Measurements from ENCODE around the gene MAP2K5. TPM values are rescaled to one million over a fixed set of nuclear protein-coding genes. Genes with fewer than 3 reads are reported as not detected.

The MAP2K5 gene
- total RNA-seq, 1 experiment from 2014 or later, result 15.0 TPM

DNA sequence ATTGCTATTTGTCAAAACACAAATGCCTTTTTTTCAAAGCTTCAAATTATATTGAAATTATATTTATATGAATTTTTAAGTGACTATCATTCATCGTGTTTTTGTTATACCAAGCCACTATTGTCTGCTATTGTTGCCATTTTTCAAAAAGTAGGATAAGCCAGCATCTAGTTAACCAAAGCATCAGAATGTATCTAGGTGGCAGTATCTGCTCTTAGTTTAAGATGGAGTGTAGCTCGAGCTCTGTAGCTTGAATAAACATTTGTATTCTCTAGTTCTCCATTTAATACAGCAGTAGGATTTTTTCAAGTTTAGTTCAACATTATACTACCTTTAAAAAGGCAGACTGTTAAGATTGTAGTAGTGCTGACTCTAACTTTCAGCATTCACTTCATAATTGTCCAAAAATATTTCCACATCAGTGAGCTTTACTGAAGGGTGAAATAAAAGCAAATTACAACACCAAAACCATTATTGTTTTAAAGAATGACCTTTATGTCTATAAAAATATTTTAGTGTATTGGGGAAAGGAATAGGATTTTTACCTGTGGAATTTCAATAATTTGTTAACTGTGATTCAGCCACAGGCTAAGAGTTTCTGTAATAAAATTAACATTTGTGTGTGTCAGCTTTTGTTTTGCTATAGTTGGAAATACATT is 41.2 kb upstream of the MAP2K5 start:
- Histone ChIP-seq H3K9me3 (ENCODE audit: control insufficient read depth, low read depth, low read length) (no peaks in the 10 kb centered on the region), H3K4me2 (ENCODE audit: insufficient read depth, insufficient read length, low read length) (no peak overlapping the region), H2AK5ac (ENCODE audit: insufficient read length, low read length) (no peak overlapping the region), H4K91ac (ENCODE audit: insufficient read length, low read depth, low read length) (no peak overlapping the region), H3K9ac (ENCODE audit: extremely low read depth, insufficient read length, low read length) (no peak overlapping the region), H2BK12ac (ENCODE audit: insufficient read length, low read depth, low read length) (no peak overlapping the region), H4K5ac (ENCODE audit: insufficient read length, low read depth, low read length) (no peak overlapping the region), H3K14ac (ENCODE audit: insufficient read depth, low read length) (no peak overlapping the region), H3K27me3 (ENCODE audit: insufficient read depth, low read length) (no peaks in the 10 kb centered on the region), H3K79me2 (ENCODE audit: insufficient read depth, low read length) (no peaks in the 10 kb centered on the region), H3K27ac (ENCODE audit: insufficient read length, low read depth, low read length) (no peak overlapping the region), H4K8ac (replicated peaks; ENCODE audit: insufficient read length, low read depth, low read length) (no peak overlapping the region), H2BK5ac (ENCODE audit: insufficient read length, low read length) (no peak overlapping the region), H2BK15ac (ENCODE audit: low read depth, low read length) (no peak overlapping the region), H3K23ac (ENCODE audit: insufficient read length, low read depth, low read length) (no peak overlapping the region), H3T11ph (ENCODE audit: low read length) (no peak overlapping the region), H3K79me1 (ENCODE audit: insufficient read depth, low read depth, low read length, poor library complexity, severe bottlenecking) (no peaks in the 10 kb centered on the region), H2BK120ac (ENCODE audit: low read depth, low read length, poor library complexity, severe bottlenecking) (no peak overlapping the region), H3K23me2 (ENCODE audit: insufficient read length, low read depth, low read length, poor library complexity, severe bottlenecking) (no peaks in the 10 kb centered on the region), H3K4ac (ENCODE audit: low read depth, low read length) (no peak overlapping the region), H2AFZ (ENCODE audit: low read length) (no peak overlapping the region), H2BK20ac (ENCODE audit: low read depth, low read length, poor library complexity, severe bottlenecking) (no peak overlapping the region), H3K18ac (ENCODE audit: insufficient read length, low read depth, low read length) (no peak overlapping the region), H3K4me1 (ENCODE audit: insufficient read depth, low read length) (peaks cover 6% of the 10 kb centered on the region), H4K20me1 (ENCODE audit: control insufficient read depth, insufficient read depth, insufficient read length) (no peaks in the 10 kb centered on the region), H3K56ac (ENCODE audit: insufficient read length, low read depth, low read length) (no peak overlapping the region)
- Mint-ChIP-seq H3K4me3 (no peak overlapping the region), H3K27ac (no peak overlapping the region), H3K36me3 (ENCODE audit: insufficient read depth in 1 of 3, low read depth in 3 of 3) (no peaks in the 10 kb centered on the region), H3K4me1 (peaks cover 11 to 16% of the 10 kb centered on the region in 2 experiments), H3K27me3 (ENCODE audit: low read depth) (no peaks in the 10 kb centered on the region; the same call in 1 of the 2 replicates), H3K9me3 (no peaks in the 10 kb centered on the region)
- no CpG with 5 or more reads among the region's 2 CpGs for WGBS (ENCODE audit: extremely low coverage, insufficient read length, low lambda C conversion rate)
- no peak for DNase-seq
- peak; percentile 41; the same call in 2 of the 3 replicates for TF ChIP-seq CTCF (conservative IDR thresholded peaks at IDR 0.05)
